ENCODE data around the gene ERP27.

ERP27 gene

GRCh38 chr12:14938301-14938700 is at the start of gene ERP27:
Gene ERP27, minus strand, starts transcription at chr12:14938537. Its CDS starts 29 bp downstream, at chr12:14938508.
- no peak for DNase-seq

- DNase-seq: no peak
These were observed 49.7 kb upstream of the ERP27 start for GRCh38 chr12:14988035-14988434.

- no peak for DNase-seq
These were observed 48.1 kb upstream of the ERP27 start for GRCh38 chr12:14986449-14986848.

GRCh38 chr12:14984766-14985285 is 46.5 kb upstream of the ERP27 start:
- no peak for DNase-seq

DNA sequence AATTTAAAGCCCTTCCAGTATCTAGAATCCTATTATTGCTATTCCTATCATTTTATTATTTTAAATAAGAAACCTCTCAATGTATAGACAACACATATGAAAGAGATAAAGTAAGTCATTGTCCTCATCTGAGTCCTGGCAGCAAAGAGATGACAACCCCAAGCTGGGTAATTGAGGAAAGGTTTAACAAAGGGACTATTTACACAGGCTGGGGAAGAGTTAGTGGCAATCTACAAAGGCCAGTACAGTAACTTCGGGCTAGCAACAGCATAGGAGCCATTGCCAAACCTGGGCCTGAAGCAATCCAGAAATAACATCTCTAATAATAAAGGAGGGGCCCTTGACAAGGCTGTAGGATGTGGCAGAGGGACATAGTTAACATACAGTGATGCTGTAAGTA is 45.7 kb upstream of the ERP27 start:
- no peak for DNase-seq

DNA sequence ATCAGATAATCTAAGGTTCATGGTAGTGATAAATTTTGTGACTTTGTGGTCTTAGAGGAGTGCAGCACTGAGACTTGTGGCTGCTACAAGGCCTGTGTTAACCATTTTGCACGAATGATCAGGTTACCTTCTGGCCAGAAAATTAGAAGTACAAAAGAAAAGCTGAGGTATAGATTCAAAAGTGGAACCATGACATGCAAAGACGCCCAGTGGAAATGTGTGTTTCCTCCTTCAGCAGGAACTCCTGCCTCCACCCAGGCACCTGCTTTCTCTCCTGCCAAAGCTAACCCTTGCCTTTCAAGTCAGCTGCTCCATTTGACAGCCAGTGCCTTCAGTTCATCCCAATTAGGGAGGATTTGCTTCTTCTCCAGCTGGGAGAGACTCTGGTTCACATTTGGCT is 44.7 kb upstream of the ERP27 start:
- DNase-seq: no peak

- DNase-seq: no peak
These were observed 44.2 kb upstream of the ERP27 start for GRCh38 chr12:14982562-14982961.

DNA sequence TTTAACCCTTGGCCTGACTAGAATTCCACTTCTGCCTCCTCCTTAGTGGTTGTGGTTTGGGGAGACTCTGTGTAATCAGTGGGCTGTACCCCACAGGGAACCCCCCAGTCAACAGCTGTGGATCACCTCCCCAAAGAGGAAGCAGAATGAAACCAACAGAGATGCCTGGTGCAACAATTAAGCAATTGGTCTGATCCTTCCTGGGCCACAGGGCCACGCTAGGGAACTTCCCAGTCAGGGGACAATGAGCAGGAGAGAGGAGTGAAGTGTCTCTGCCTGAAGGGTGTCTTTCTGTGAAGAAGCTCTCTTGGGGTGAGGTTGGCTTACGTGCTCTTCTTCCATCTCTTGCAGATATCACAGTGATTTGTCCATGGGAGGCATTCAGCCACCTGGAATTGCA is 42.7 kb upstream of the ERP27 start:
- DNase-seq: no peak

- no peak for DNase-seq
These were observed 41.1 kb upstream of the ERP27 start for GRCh38 chr12:14979468-14979867.

DNA sequence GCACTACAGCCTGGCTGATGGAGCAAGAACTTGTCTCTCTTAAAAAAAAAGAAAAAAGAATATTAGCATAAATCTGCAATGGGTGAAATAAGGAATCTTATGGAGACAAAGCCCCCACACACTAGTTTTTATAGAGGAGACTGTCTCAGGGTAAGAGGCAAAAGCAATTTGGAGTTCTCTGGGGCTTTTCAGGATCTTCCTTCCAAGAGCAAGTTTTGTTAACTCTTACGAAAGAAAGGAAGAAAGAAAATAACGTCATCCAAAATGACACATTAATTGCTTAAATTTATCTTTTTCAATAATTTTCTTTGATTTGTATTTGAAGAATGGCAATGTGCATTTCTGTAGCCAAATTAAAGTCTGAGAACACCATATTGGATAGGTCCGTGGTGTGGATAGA is 38.3 kb upstream of the ERP27 start:
- DNase-seq: no peak

- DNase-seq: no peak
These were observed 37.1 kb upstream of the ERP27 start for GRCh38 chr12:14975457-14975856.

DNA sequence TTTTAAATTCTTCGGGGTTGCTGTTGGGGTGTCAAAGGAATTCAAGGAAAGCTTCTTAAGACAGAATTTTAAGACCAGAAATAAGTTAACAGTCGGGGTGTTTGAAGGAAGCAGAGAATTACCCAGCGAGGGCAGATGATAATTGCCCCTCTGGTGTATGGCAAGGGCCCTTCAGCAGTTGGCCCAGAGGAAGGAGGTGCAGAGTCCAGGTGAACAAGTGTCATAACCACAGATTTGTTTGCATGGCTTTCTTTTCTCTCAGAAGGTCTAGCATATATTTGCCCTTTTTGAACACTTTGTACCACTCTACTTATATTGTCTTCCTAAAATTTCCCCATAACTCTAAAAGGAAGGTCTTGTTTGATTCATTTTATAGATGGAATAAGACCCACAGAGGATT is 36.3 kb upstream of the ERP27 start:
- no peak for DNase-seq

- DNase-seq: no peak
These were observed 34.5 kb upstream of the ERP27 start, which contains the start of gene PDE6H for GRCh38 chr12:14972816-14973215. Gene PDE6H, plus strand, starts transcription at chr12:14973042. Its CDS starts 4,971 bp downstream, at chr12:14978013.

GRCh38 chr12:14970473-14970872 is 32.1 kb upstream of the ERP27 start:
- no peak for DNase-seq

DNA sequence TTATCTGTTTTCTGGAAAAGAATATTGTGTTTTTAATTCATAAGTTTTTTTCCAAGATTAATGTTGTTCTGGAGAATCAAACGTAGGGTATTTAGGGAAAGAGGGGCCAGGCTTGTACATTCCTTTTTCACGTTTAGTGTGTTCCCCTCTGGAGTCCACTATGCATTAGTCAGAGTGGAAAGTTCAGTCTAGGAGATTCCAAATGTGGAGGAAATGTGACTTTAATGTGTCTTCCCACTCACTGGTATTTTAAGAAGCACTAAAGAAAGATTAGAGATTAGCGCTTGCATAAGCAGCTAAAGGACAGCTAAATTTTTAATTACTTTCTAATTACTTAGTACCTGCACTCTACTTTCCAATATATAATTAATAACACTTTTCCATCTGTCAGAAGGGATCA is 30.1 kb upstream of the ERP27 start:
- no peak for DNase-seq

DNA sequence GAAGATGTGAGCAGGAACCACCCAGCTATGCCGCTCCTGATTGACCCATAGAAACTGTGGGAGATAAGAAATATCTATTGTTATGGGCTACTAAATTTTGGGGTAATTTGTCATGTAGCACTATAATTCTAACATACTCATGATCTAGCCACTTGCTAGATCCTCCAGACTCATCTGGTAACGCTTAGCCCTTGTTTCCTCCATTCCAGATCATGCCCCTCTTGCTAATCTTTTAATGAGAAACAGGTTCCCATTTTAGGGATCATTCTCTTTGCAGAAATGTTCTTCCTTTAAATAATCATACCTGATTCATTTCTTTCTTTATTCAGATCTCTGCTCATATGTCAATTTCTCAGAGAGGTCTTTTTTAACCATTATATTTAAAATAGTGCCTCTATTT is 26.9 kb upstream of the ERP27 start:
- no peak for DNase-seq

- DNase-seq: no peak
These were observed 26.1 kb upstream of the ERP27 start for GRCh38 chr12:14964406-14964805.

DNA sequence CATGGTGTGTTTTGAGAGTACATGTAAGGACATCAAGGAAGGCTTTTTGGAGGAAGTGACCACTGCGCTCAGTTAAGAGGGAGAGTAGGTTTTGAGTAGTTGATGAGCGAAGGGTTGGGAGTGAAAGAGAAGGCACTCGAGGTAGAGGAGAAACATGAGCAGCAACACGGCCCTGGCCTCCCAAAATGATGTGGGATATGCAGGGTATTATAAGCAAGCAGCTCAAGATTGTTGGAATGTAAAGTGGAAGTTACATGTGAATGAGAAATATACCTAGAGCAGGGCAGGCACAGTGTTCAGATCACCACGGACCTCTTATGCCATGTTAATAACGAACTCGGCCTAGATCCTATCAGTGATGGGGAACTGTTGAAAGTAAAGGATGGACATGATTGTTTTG is 25.2 kb upstream of the ERP27 start:
- no peak for DNase-seq

GRCh38 chr12:14962797-14963196 is 24.5 kb upstream of the ERP27 start:
- DNase-seq: no peak

DNA sequence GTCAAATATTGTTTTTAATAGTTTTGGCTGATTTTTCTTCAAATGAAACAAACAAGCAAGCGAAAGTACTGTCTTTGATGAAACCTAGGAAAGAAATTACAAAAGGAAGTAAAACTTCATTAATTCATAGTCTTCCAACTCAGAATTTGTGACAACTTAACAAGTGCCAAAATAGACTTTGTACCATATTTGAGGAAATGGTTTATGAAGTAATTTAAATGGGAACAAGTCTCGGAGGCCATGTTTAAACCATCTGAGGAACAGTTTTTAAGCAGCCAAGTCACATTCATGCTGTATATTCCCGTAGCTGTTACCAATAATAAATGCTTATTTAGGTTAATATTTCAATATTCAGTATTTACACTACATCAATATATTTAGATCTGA is 23.8 kb upstream of the ERP27 start:
- DNase-seq: no peak

GRCh38 chr12:14961466-14962152 is 23.3 kb upstream of the ERP27 start, which contains the start of gene ARHGDIB:
Gene ARHGDIB, minus strand, starts transcription at chr12:14961601. Its CDS starts 10,889 bp downstream, at chr12:14950712.
- DNase-seq: no peak

DNA sequence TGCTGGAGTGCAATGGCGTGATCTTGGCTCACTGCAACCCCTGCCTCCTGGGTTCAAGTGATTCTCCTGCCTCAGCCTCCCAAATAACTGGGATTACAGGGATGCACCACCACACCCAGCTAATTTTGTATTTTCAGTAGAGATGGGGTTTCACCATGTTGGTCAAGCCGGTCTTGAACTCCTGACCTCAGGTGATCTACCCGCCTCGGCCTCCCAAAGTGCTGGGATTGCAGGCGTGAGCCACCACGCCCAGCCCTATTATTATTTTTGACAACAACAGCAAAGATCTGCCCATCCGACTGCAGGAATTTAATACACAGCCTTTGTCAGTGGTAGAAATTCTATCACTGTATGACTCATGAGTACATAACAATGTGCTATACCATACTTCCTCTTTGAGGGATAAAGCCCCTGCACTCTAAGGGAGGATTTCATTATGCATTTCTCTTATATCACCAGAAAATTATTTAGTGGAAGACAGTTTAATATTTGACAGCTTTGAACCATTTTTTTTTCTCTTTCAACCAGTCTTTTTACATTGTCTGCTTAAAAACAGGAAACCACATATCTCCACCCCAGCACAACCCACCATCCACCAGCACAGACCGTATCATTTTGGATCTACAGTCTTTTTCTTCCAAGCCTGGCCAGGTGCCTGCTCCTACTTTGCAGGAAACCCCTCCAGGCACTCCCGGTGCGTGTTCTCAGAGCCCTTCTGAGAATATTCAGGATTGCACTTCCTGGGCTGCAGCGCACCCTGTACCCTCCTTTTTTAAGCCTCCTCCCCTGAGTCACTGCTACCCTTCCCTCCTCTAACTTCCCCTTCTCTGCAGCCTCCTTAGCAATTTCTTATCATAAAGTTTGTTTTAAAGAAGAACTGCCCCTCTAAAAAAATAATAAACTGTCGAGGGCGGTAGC is 22.5 kb upstream of the ERP27 start:
- DNase-seq: no peak

GRCh38 chr12:14959916-14960496 is 21.7 kb upstream of the ERP27 start:
- no peak for DNase-seq

GRCh38 chr12:14959463-14959862 is 21.1 kb upstream of the ERP27 start:
- DNase-seq: no peak
